Testis (tissue), 2 donors: Measurements from ENCODE around the gene AKAP5.

Experiments used
- POLR2A ChIP-seq: fragments of 450-650 bp; IDR thresholded peaks from one replicate; pipeline ENCODE4 v1.6.1; 2017; ENCODE audit warnings: antibody characterized with exemption, mild to moderate bottlenecking, moderate library complexity
- TF ChIP-seq, protein P1 (sequence below), 3 experiments: fragments of 450-650 bp in 2 of 3; fragments of 200-600 bp in 1 of 3; sonication (generic) in 1 of 3; IDR thresholded peaks; one replicate each; pipeline ENCODE4 v1.5.1; 2016 to 2019; ENCODE audit warnings: antibody characterized with exemption in 3 of 3, mild to moderate bottlenecking in 2 of 3, moderate library complexity in 1 of 3

DNA sequence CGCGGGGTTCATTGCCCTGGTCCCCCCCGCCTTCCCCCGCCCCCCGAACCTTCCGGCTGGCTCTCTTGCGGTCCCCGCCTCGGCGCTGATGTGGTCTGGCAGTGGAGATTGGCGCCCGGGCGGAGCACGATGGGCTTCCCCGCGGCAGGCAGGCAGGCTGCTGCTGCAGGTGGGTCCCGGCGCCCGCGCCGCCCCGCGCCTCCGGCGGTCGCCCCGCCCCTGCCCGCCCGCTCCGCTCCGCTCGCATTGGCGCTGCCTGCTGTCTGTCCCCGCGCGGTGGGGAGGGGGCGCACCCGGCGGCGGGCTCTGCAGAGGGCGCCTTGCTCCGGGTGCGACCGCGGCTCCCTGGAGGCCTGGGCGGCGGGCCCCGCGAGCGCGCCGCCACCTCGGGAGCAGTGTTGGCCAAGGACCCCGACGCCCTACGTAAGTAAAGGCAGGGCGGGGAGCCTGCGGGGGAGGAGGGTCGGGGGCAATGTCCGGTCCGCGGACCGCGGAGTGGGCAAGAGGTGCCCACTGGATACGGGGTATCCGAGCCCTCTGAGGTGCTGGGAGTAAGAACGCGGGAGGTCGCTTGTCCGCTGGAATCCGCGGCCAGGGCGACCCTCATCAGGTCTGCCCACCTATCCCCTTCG, at the start of gene AKAP5:
- TF ChIP-seq, protein P1, sequence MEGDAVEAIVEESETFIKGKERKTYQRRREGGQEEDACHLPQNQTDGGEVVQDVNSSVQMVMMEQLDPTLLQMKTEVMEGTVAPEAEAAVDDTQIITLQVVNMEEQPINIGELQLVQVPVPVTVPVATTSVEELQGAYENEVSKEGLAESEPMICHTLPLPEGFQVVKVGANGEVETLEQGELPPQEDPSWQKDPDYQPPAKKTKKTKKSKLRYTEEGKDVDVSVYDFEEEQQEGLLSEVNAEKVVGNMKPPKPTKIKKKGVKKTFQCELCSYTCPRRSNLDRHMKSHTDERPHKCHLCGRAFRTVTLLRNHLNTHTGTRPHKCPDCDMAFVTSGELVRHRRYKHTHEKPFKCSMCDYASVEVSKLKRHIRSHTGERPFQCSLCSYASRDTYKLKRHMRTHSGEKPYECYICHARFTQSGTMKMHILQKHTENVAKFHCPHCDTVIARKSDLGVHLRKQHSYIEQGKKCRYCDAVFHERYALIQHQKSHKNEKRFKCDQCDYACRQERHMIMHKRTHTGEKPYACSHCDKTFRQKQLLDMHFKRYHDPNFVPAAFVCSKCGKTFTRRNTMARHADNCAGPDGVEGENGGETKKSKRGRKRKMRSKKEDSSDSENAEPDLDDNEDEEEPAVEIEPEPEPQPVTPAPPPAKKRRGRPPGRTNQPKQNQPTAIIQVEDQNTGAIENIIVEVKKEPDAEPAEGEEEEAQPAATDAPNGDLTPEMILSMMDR (IDR thresholded peaks at IDR 0.05), result no peak
- TF ChIP-seq POLR2A, result no peak
